Neural progenitor cell (in vitro differentiated cells): ENCODE measurements around the gene PTGDS. TPM values are rescaled to one million over a fixed set of nuclear protein-coding genes. Genes with fewer than 3 reads are reported as not detected.

Source experiments
- DNase-seq: peaks from one replicate; pipeline ENCODE4 v3.0.0-alpha.2; 2016; ENCODE audit warnings: low spot score
- H2AFZ ChIP-seq: fragments of 200-600 bp; sonication (generic); replicated peaks from 2 replicates; pipeline ENCODE4 v1.6.1; 2016; ENCODE audit warnings: antibody characterized with exemption
- H3F3A ChIP-seq: fragments of 200-600 bp; sonication (generic); 2 replicates; pipeline ENCODE4 v1.6.1; 2016; ENCODE audit warnings: antibody characterized with exemption, low read depth
- H3K27ac ChIP-seq: fragments of 200-600 bp; sonication (generic); 2 replicates; pipeline ENCODE4 v1.5.1; 2016; ENCODE audit warnings: mild to moderate bottlenecking
- H3K27me3 ChIP-seq: fragments of 200-600 bp; sonication (generic); 2 replicates; pipeline ENCODE4 v1.6.1; 2016; ENCODE audit warnings: mild to moderate bottlenecking, moderate library complexity
- H3K36me3 ChIP-seq: fragments of 200-600 bp; sonication (generic); 2 replicates; pipeline ENCODE4 v1.5.1; 2016
- H3K4me1 ChIP-seq: fragments of 200-600 bp; sonication (generic); 2 replicates; pipeline ENCODE4 v1.6.1; 2016; ENCODE audit warnings: mixed run types
- H3K4me2 ChIP-seq: fragments of 200-600 bp; sonication (generic); 2 replicates; pipeline ENCODE4 v1.6.1; 2016
- H3K4me3 ChIP-seq: fragments of 200-600 bp; sonication (generic); 2 replicates; pipeline ENCODE4 v1.5.1; 2016
- H3K79me2 ChIP-seq: fragments of 200-600 bp; sonication (generic); 2 replicates; pipeline ENCODE4 v1.6.1; 2016; ENCODE audit warnings: low read depth
- H3K9ac ChIP-seq: fragments of 200-600 bp; sonication (generic); 2 replicates; pipeline ENCODE4 v1.6.1; 2016
- H3K9me3 ChIP-seq: fragments of 200-600 bp; sonication (generic); 2 replicates; pipeline ENCODE4 v1.5.1; 2016; ENCODE audit warnings: low read depth
- H4K20me1 ChIP-seq: fragments of 200-600 bp; sonication (generic); 2 replicates; pipeline ENCODE4 v1.6.1; 2016; ENCODE audit warnings: low read depth
- H3K27ac Mint-ChIP-seq: 3 replicates; pipeline ENCODE4 v1.8.0; 2021; ENCODE audit warnings: mixed read lengths
- H3K27me3 Mint-ChIP-seq: 2 replicates; pipeline ENCODE4 v1.8.0; 2022; ENCODE audit warnings: low read depth, mild to moderate bottlenecking, inconsistent platforms, moderate library complexity, mixed read lengths; ENCODE audit not compliant: insufficient read depth
- H3K36me3 Mint-ChIP-seq: 3 replicates; pipeline ENCODE4 v1.8.0; 2021; ENCODE audit warnings: mixed read lengths
- H3K4me1 Mint-ChIP-seq: 3 replicates; pipeline ENCODE4 v1.8.0; 2021; ENCODE audit warnings: mixed read lengths
- H3K4me3 Mint-ChIP-seq: 3 replicates; pipeline ENCODE4 v1.8.0; 2021; ENCODE audit warnings: mild to moderate bottlenecking, moderate library complexity, mixed read lengths
- H3K9me3 Mint-ChIP-seq: 3 replicates; pipeline ENCODE4 v1.8.0; 2020; ENCODE audit warnings: mixed read lengths
- CTCF ChIP-seq: fragments of 200-600 bp; sonication (generic); IDR thresholded peaks from 2 replicates; pipeline ENCODE4 v1.5.1; 2017; ENCODE audit warnings: antibody characterized with exemption, mild to moderate bottlenecking
- EZH2 ChIP-seq: fragments of 200-600 bp; sonication (generic); IDR thresholded peaks from 2 replicates; pipeline ENCODE4 v1.6.1; 2017; ENCODE audit warnings: antibody characterized with exemption, mild to moderate bottlenecking, moderate library complexity
- EZH2phosphoT487 ChIP-seq: fragments of 200-600 bp; sonication (generic); IDR thresholded peaks from 2 replicates; pipeline ENCODE4 v1.6.1; 2017; ENCODE audit warnings: antibody characterized with exemption
- total RNA-seq: library from RNA; depleted of rRNA; stranded (reverse); fragments of >200 nt; gene quantifications from 2 replicates; pipeline ENCODE4 v1.2.3, GENCODE V29; 2015; ENCODE audit warnings: low replicate concordance

PTGDS gene
- total RNA-seq, 1 donor from 2014 or later, result not detected

DNA sequence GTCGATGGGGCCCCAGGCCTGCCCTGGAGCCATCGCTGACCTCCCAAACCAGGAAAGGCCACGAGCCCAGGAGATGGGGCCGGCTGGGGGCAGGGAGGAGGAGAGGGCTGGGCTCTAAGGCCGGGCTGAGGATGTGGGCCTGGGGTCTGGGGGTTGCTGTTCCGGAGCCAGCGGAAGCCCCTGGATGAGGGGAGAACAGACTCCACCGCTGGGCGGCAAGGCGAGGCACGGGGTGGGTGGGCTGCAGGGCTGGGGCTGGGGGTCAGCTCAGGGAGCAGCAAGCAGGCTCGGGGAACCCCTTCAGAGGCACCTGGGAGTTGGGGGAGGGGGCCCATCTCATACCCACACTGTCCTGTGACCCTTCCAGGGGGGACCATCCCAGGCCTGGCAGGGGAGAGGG is 13.6 kb upstream of the PTGDS start:
- H3K9me3 ChIP-seq, result no peaks in the 10 kb centered on the region
- H2AFZ ChIP-seq, result no peak overlapping the region
- no peak overlapping the region for H3K4me3 Mint-ChIP-seq
- no peak overlapping the region for H3K4me3 ChIP-seq
- H3K27me3 Mint-ChIP-seq, result peaks cover 5% of the 10 kb centered on the region
- no peak for TF ChIP-seq CTCF
- no peak overlapping the region for H3K4me2 ChIP-seq
- H3K4me1 ChIP-seq, result peaks cover 6% of the 10 kb centered on the region
- no peaks in the 10 kb centered on the region for H4K20me1 ChIP-seq
- no peak overlapping the region for H3K27ac ChIP-seq
- DNase-seq, result no peak
- H3K79me2 ChIP-seq, result no peaks in the 10 kb centered on the region
- H3K9ac ChIP-seq, result no peak overlapping the region
- no peaks in the 10 kb centered on the region for H3K9me3 Mint-ChIP-seq
- no peaks in the 10 kb centered on the region for H3K27me3 ChIP-seq
- no peak overlapping the region for H3K27ac Mint-ChIP-seq
- H3K36me3 ChIP-seq, result no peaks in the 10 kb centered on the region
- no peaks in the 10 kb centered on the region for H3K36me3 Mint-ChIP-seq
- peaks cover 19% of the 10 kb centered on the region for H3K4me1 Mint-ChIP-seq
- no peaks in the 10 kb centered on the region for H3F3A ChIP-seq

GRCh38 chr9:136964171-136964689 is 13.1 kb upstream of the PTGDS start:
- no peak overlapping the region for H3K4me2 ChIP-seq
- no peak for TF ChIP-seq EZH2
- TF ChIP-seq CTCF, result no peak
- TF ChIP-seq EZH2phosphoT487, result no peak
- H3K27me3 ChIP-seq, result no peaks in the 10 kb centered on the region
- H3K9me3 ChIP-seq, result no peaks in the 10 kb centered on the region
- H2AFZ ChIP-seq, result no peak overlapping the region
- peaks cover 6% of the 10 kb centered on the region for H3K4me1 ChIP-seq
- H3K9ac ChIP-seq, result no peak overlapping the region
- peaks cover 19% of the 10 kb centered on the region for H3K4me1 Mint-ChIP-seq
- H3K36me3 ChIP-seq, result no peaks in the 10 kb centered on the region
- H3K27ac Mint-ChIP-seq, result peak overlapping the region; percentile 53
- no peak overlapping the region for H3K4me3 Mint-ChIP-seq
- H3F3A ChIP-seq, result no peaks in the 10 kb centered on the region
- H3K27me3 Mint-ChIP-seq, result peaks cover 5% of the 10 kb centered on the region
- no peaks in the 10 kb centered on the region for H3K9me3 Mint-ChIP-seq
- H3K36me3 Mint-ChIP-seq, result no peaks in the 10 kb centered on the region
- no peak overlapping the region for H3K27ac ChIP-seq
- H4K20me1 ChIP-seq, result no peaks in the 10 kb centered on the region
- no peak for DNase-seq
- H3K4me3 ChIP-seq, result no peak overlapping the region
- no peaks in the 10 kb centered on the region for H3K79me2 ChIP-seq

GRCh38 chr9:136964833-136965422 is 12.4 kb upstream of the PTGDS start:
- Mint-ChIP-seq H3K9me3 (no peaks in the 10 kb centered on the region), H3K27ac (peak overlapping the region; percentile 53), H3K4me3 (no peak overlapping the region), H3K27me3 (peaks cover 5% of the 10 kb centered on the region), H3K36me3 (no peaks in the 10 kb centered on the region), H3K4me1 (peaks cover 19% of the 10 kb centered on the region)
- H3K4me3 ChIP-seq, result no peak overlapping the region
- H3K36me3 ChIP-seq, result no peaks in the 10 kb centered on the region
- no peaks in the 10 kb centered on the region for H4K20me1 ChIP-seq
- no peaks in the 10 kb centered on the region for H3K9me3 ChIP-seq
- H3K27ac ChIP-seq, result no peak overlapping the region
- peaks cover 6% of the 10 kb centered on the region for H3K4me1 ChIP-seq
- H3K4me2 ChIP-seq, result no peak overlapping the region
- no peak for DNase-seq
- no peak overlapping the region for H3K9ac ChIP-seq
- H3K27me3 ChIP-seq, result no peaks in the 10 kb centered on the region
- no peak overlapping the region for H2AFZ ChIP-seq
- H3K79me2 ChIP-seq, result no peaks in the 10 kb centered on the region
- no peaks in the 10 kb centered on the region for H3F3A ChIP-seq
- no peak for TF ChIP-seq EZH2
- no peak for TF ChIP-seq EZH2phosphoT487
- no peak for TF ChIP-seq CTCF
